Limb (tissue), 2 donors: ENCODE results near the gene KCNAB2.

Experiments used
- DNase-seq, 2 donors: peaks; one replicate each; pipeline ENCODE4 v3.0.0-alpha.2; 2016; ENCODE audit errors: extremely low spot score in 2 of 2

The KCNAB2 gene

DNA sequence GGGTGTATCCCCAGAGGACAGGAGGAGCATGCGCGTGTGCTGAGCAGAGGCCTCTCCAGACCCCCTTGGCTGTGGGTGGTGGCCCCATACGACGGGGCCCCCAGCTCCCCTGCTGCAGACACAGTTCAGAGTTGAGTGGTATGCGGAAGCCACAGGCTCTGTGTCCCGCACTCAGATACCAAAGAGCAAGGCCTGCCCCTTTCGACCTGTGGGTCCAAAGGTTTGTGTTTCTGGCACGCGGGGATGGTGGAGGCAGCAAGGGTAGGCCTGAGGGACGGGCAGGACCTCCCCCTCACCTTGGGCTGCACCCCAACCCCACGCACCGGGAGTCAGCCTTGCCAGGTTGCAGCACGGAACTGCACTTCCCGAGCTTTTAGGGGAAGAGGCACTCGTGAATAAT, at the start of gene KCNAB2:
TSS of gene KCNAB2 (plus strand) at position 328 of the 400 bp plus-strand sequence. CDS start 5,649 bp downstream, outside the sequence.
- no peak for DNase-seq

DNA sequence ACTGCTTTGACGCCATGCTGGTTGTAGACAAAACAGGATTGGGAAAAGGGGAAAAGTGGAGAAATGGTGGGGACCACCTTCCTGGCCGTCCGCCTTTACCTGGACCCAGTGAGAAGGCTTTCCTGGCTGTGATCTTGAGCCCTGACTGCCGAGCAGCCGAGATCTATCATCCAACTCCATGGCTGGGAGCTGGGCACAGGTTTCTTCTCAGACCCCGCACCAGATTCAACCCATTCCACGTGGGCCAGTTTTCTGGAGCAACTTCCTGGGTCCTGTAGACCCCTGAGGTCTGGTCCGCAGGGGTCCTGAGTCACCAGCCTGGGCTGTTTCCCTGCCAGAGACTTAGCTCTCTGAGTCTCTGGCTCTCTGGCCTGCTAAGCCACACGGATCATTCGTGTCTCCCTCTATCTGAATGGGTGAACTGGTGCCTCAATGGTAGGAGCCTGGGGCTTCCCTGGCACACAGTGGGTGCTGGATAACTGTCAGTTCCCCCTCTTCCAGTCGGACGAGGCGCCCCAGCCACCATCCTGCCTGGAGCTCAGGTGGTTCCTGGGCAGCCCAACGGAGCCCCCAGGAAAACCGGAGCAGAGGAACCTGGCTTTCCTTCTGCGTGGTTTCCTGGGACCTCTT, 48.9 kb upstream of the KCNAB2 start:
- no peak for DNase-seq

DNA sequence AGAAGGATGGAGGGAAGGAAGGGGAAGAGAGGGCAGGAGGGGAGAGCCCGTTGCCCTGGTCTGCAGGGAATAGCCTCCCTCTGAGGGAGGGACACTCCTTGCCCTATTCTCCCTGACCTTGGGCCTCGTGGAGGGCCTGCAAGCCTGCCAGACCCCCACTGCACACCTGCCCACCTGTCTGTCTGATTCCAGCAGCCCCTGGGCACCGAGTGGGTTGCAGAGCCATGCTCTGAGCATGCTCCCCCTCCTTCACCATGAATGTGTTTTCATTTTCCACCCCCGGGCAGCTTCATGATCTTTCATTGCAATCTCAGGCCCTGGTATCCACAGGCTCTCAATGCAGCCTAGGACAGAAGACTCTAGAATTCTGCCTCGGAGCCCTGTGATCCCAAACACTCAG, 48.4 kb upstream of the KCNAB2 start:
- no peak for DNase-seq

DNA sequence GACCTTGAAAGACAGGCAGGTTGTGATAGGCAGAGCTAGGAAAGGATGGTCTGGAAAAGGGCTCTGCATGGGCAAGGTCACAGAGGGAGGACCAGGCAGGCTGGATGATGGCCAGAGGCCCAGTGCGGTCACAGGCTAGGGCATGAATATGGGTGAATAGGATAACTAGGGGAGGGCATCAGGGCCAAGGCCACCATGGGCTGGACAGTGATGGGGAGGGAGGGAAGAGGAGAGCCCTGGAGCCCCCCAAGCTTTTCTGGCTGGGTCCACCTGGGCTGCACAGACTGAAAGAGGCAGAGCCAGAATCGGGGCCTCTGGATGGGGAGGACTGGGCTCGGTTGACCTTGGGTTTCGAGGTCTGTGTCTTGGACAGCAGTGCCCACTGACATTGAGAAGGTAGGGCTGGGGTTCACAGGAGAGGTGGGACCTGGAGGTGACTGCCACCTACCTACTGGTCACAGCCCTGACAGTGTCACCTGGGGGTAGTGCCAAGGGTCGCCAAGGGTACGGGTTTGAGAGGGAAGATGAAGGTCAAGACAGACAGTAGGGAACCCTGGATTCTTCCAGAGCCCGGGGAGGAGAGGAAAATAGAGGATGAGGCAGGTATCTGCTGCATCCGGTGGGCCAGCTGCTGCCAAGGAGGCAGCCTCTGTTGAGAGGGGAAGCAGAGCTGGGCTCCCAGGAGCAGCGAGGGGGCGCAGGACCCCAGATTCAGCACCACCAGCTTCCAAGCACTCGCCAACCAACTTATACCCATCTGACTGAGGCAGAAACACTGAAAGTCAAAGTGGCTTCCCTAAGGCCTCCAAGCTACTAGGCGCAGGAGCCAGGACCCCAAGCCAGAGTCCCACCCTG, 47.4 kb upstream of the KCNAB2 start:
- no peak for DNase-seq

DNA sequence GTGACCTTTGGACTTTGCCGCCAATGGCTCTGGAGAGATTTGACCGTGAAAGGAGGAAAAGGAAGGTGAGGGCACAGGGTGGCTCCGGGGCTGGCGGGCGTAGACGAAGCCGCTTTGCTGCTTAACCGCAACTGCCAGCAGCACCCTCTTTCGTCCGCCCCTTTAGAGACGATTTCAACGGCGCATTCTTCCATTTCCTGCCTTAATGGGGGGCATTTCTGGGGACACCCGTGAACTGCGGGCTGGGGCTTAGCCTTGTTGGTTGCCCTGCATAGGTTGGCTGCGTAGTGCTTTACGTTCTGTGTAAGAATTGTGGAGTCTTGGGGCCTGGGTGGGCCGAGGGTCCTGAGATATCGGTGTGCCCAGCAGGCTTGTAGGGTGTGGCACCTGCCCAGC, 46.8 kb upstream of the KCNAB2 start:
- DNase-seq, result no peak

DNA sequence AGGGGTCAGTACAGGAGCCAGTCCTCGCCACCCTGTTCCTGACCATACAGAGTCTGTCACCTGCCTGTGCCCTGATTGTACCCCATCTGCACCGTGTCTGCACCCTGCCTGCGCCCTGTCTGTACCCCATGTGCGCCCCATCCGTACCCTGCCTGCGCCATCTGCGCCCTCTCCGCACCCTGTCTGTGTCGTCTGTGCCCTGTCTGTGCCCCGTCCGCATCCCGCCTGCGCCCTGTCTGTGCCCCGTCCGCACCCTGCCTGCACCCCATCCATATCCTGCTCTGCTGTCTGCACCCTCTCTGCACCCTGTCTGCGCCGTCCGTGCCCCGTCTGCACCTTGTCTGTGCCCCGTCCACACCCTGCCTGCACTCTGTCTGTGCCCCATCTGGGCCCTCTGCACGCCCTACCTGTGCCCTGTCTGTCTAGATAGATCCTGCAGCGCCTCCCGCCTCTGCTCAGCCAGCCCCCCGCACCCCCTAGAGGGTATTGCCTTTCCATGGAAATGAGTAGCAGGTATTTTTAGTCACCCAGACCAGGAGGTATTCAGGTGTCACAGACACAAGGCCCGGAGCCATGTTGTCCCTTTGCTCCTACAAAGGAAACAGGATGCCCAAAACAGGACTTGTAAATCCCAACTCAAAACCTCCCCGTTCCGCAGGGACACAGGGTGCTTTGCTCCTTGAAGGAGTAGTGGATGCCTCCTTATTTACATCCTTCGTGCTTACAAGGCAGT, 45.8 kb upstream of the KCNAB2 start:
- DNase-seq, result no peak

DNA sequence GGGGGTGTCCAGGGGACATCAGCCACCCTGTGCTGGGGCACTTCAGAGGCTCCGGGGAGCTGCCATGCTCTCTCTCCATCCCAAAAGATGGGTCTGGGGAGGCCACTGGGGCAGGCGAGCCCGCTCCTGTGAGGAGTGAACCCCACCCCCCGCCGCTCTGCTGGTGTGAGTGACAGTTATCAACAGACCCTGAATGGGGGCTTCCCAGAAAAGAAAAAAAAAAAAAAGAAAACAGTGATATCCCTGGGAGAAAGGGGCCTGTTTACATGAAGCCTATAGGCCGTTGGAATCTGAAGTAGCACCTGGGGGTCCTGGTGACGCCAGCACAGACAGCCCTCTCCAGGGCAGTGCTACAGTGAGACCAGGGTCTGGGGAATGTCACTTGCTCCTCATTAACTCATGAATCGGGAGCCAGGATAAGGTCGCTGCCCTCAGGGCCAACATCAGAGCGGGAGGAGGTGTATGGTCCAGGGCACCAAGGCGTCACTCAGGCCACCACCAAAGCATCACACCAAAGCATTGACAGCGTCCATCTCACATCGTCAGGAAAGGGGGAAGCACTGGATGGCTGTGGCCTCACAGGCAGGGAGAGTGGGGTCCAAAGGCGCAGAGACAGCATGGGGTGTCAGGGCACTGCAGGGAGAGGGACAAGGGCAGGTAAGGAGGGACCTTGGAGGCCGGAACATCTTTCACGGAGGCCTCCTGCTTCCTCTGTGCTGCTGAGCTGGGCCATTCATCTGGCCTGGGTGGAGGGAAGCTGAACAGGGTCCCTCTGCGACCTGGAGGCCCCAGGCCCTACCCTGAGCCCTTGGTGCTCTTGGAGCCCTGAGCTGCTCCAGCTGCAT, 45.0 kb upstream of the KCNAB2 start:
- no peak for DNase-seq

DNA sequence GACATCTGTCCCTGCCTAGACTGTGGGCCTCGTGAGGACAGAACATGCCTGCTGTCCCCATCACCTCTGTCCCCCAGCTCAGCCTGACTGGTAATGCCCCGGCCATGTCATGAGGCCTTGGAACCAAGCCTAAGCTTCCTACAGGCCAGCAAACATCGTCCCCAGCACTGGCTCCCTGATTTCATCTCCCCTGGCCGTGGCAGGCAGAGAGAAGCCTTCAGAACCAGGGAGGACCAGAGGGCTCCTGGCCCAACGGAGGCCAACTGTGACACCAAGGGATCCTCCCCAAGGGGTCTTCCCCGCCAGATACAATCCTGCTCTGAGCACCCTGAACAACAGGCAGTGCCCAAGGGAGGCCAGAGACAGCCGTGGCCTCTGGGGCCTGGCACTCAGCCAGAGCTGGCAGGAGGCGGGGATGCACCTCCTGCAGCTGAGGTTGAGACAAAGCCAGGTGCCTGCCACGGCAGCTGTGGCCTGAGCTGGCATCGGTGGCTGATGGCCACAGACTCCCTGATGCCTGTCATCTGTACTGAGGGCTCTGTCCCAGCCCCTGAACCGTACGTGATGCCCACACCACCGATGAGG, 43.6 kb upstream of the KCNAB2 start:
- DNase-seq, result no peak

DNA sequence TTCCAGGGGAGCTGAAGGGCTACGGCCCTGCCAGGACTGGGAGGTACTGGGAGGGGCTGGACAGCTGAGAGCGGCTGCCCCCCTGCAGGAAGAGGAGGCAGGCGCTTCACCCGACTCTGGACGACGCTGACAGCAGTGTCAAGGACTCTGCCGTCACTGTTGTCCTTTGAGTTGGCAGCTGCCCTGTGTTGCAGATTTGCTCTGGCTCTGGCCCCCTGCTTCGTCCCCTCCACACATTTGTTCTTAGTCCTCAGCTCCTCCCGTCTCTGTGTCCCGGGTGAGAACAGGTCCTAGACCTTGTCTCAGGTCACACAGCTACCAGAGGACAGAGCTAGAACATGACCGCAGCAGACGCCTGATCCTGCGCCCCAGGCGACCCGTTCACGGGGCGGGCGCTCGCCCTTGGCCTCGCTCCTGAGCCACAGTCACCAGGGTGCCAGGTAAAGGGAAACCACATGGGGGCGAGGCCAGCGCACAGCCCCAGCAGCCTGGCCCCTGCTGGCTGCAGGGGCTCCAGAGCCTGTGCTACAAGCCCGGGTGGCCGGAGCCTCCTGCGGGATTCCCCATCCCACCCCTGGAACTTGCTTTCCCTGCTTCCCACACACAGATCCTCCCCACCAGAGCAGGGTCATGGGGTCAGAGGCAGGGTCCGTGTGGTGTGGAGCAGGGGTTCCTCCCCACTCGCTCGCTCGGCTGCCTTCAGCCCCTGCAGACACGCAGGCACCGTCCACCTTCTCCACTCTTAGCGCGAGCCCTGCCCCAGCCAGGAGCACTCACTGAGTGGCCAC, 42.8 kb upstream of the KCNAB2 start:
- DNase-seq, result no peak

DNA sequence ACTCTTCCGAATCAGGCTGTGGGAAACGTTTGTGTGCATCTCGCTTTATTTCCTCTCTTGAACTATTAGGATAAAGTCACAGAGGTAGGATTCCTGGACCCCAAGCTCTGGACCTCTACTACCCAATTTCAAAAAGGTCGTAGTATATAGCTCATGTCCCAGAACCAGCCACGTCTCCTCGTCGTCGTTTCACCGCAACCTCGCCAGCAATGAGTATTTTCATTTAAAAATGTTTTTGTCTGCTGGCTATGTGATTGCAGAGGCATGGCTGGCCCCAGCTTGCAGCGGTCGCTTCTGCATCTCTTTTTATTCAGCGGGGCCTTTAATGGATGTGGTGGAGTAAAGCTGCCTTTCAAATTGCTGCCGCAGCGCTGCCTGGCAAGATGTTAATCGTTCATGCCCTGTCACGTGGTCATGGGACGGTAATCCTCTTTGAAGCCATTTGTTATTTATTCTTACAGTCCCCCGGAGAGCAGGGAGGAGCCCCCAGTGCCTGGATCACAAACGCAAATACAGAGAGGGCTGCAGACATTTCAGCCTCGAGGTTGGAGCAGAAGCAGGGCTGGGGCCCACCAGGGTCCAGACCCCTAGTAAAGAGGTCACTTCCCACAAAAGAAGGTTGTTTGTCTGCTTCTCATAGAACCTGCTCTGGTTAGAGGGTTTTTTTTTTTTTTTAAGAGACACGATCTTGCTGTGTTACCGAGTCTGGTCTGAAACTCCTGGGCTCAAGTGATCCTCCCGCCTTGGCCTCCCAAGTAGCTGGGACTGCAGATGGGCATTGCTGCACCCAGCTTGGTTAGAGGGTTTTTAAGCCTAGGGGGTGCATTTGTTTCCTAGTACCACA, 41.9 kb upstream of the KCNAB2 start:
- peak in 1 of 2 donors; percentile 45 for DNase-seq

DNA sequence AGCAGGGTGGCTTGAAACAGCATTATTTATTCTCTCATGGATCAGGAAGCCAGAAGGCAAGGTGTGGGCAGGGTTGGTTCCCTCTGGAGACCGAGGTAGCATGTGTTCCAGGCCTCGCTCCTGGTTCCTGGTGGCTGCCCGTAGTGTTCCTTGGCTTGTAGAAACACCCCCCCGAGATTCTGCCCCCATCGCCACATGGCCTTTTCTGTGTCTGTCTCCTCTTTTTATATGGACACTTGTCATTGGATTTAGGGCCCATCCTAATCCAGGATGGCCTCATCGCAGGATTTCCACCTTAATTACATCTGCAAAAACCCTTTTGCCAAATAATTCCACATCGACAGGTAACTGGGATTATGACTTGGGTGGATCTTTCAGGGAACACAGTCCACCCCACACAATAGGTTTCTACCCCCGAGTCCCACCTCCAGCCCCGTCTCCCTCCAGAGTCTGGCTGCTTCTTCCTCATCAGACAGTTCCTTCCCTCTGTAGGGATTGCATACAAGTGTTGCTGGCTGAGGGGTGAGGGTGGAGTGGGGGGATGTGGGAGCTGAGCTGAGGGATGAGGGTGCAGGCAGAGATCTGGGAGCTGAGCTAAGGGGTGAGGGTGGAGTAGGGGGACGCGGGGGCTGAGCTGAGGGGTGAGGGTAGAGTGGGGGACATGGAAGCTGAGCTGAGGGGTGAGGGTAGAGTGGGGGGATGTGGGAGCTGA, 41.1 kb upstream of the KCNAB2 start:
- DNase-seq, result no peak

DNA sequence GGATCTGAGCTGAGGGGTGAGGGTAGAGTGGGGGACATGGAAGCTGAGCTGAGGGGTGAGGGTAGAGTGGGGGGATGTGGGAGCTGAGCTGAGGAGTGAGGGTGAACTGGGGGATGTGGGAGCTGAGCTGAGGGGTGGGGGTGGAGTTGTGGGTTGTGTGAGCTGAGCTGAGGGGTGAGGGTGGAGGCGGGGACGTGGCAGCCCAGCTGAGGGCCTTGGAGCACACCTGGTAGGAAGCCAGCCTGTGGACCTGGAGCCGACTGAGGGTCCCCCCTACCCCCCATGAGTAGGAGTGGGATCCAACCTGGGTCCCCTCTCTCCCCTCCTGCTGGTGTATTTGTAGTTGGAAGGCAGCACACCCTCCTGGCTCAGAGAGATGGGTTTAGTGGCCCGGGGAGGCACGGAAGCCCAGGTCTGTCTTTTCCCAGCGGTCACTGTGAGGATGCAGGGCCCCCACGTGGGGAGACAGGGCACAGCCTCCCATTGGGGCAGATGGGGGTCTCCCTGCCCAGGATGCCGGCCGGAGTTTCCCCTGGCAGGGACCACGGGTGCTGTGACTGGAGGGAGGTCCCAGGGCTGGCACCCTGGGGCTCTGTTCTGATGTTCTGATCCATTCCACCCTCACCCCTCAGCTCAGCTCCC, 40.3 kb upstream of the KCNAB2 start:
- peak in 1 of 2 donors; percentile 29 for DNase-seq

DNA sequence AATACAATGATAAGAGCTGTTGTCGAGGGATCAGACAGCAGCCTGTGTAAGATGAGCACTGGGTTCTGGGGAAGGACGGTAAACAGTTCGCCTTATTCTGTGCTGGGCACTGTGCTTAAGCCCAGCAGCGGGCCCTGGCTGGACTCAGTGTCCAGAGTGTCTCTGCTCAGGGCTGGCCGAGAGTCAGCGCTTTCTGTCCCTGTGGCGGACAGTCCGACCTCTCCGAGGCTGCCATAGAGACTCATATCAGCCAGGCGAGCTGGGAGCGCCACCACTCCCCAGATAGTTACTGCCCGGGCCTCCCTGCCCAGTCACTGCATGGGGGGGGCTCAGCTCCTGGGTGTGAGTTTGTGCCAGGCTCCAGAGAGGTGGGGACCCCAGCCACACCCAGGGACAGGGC, 38.8 kb upstream of the KCNAB2 start:
- DNase-seq, result no peak

DNA sequence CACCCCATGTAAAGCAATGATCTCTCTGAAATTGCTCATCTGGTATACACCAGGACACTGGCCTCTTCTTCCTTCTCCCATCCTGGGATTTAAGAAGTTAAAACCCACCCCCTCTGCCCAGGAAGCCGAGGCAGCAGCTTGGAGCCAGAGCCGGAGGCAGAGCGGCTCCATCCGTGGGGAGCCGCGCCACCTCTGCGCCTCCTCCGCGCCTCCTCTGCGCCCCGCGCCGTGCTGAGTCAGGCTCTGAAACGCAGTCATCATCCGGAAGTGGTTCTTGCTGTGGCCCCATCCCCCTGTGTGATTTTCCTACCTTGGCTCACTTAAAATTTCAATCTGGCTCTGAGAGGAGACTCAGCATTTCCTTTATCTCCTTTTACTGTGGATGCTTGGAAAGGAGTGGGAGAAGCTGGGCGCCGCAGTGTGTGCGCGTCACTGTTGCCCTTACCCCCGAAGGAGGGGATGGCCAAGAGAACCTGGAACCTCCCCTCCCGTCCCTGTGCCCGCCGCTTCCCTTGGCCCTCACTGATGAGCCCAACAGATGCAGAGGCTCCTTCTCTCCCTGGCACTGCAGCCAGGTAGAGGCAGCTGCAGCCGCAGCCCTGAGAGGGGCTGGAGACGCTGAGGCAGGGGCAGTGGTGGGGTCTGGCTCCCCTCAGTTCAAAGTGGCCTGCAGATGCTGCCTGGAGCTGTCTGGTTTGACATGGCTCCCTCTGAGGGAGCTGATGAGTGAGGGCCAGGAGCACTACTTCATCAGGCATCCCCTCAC, 38.2 kb upstream of the KCNAB2 start:
- DNase-seq, result no peak

DNA sequence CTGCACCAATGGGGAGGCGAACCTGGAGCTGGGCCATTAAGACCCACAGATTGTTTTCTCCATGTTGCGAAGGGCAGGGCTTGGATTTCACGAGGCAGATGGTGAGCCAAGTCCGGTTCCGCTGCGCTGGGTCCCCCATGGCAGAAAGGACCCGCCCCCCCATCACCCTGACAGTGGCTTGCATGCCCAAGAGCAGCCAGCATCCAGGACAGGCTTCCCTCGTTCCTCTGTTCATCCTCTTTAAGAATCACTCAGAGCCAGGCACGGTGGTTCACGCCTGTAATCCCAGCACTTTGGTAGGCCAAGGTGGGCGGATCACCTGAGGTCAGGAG, 37.6 kb upstream of the KCNAB2 start:
- DNase-seq, result no peak

DNA sequence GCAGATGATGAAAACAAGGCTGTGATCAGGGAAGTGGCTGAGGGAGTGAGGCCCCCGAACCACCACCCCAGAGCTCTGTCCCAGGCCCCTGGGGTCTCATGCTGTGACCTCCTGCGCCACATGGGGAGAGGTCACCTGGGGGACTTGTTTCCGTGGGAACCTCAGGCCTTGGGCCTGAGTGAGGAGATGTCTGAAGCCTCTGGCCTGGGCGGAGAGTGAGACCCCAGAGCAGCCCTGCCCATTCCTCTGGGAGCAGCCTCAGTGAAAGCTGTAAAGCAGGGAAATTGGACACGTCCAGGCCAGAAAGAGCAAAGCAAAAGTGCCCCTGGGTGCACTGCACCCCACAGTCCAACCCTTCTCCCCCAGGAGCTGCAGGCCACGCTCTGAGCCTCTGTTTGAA, 37.0 kb upstream of the KCNAB2 start:
- DNase-seq, result no peak
